HG02885 (cell line): ENCODE results near the gene MYO1B.

Source experiments
- ATAC-seq: cut with Tn5 transposase; IDR thresholded peaks from one replicate; pipeline ENCODE4 v1.9.1; 2021; ENCODE audit warnings: mild to moderate bottlenecking; ENCODE audit not compliant: unreplicated experiment, poor library complexity

The MYO1B gene

DNA sequence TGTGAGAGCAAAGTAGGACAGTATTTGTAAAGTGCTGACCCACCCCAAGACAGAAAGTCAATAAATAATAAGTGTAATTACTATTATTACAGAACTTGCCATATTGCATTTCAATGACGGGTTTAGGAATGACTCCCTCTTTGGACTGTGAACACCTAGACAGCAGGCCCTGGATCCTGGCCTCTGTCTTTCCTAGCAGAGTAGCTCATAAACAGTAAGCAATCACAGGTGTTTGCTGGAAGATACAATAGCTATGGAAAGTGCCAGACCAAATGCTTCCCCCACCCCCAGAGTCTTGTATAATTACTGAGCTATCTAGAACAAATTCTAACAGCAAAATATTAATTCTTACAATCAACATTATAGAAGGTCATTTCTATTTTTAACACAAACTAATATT lies 20.1 kb upstream of the MYO1B start:
- no peak for ATAC-seq

DNA sequence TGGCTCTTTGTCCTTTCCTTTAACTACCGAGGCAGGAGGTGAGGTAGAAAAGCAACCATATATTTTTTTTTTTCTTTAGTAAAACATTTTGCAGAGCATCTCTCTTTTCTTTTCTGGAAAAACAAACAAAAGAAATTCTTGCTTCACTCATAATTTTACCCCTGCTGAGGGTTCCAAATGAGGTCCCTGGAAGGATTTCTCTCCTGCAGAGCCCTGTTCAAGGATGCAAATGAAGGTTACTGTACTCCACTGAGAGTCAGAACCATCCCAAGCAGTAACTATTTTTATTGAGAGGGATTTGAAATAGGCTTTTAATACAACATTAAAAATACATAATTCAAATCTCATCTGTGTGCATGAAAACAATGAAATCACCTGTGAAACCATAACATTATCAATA lies 19.5 kb upstream of the MYO1B start:
- ATAC-seq, result no peak

DNA sequence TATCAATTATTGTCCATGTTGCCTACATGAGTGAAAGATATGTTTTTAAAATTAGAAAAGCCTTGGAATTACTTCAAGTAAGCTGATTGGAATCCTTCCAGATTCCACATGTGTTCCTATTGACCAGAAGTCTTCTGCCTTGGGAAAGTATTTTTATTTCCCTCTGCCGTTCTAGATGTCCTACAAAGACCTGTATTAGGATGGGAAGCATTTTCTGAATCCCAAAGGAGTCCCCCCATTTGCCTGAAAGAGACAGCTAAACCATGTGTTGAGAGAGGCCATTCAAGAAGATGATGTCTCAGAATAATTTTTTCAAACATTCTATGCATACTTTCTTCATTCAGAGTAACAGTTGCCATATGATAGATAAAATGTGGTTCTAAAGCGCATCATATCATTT lies 19.0 kb upstream of the MYO1B start:
- ATAC-seq, result no peak

DNA sequence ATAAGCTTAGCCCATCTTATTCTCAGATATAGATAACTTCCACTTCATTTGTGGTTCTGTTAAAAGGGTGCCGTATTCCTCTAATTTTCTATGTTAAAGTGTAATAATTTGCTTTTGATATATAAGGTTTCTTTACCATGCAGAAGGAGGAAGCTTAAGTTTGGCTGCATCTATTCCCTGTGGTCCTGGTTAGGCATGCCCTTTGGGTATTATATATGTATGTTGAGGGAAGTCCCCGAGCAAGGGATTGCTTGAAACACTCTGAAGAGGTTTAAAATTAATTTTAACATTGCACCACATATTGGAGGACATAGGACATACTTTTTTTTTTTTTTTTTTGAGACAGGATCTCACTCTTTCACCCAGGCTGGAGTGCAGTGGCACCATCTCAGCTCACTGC lies 16.9 kb upstream of the MYO1B start:
- ATAC-seq, result no peak

DNA sequence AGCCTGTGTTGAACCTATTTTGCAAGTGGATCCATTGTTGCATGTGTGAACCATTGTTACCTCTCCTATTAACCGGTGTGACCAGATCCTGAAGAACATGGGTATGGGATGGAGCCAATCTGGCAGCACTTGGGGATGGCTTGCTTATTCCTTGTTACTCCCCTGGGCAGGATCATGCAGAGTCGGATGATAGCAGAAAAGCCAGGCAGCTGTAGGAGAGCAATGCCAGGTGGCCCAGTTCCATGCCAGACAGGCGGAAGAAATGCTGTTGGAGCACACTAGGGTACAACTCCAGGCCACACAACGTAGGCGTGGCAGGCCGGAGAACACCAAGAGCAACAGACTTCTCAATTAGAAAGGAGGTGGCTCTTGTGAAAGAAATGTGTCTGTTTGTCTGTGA lies 16.3 kb upstream of the MYO1B start:
- no peak for ATAC-seq

DNA sequence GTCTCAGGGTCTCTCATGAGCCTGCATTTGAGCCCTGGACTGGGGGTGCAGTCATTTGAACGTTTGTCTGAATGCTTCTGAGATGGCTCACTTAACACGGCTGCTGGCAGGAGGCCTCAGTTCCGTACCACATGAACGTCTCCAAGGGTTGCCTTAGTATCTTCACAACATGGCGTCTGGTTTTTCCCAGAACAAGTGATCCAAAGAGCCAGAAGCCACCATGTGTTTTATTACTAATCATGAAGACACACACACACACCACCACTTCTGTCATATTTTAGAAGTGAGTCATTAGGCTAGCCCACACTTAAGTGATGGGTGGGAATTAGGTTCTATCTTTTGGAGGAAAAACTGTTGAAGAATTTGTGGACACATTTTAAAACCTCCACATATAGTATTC lies 15.0 kb upstream of the MYO1B start:
- ATAC-seq, result no peak

DNA sequence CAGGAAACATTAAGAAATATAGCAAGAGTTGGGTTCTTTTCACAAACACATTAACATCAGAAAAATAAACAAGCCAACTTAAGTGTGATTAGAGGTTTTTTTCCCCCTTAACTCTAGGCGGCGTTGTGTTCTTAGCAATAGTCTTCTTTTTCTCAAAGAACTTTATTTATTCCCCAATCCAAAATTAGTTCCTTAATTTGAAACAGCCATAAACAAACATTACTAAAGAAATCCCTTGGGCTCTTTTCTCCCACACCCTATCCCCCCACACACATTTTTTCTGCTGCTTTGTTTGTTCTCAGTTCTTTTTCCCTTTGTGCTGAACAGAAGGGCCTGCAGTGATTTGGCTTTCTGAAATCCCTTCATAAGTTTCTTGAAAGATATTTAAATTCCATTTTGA lies 13.2 kb upstream of the MYO1B start:
- no peak for ATAC-seq

DNA sequence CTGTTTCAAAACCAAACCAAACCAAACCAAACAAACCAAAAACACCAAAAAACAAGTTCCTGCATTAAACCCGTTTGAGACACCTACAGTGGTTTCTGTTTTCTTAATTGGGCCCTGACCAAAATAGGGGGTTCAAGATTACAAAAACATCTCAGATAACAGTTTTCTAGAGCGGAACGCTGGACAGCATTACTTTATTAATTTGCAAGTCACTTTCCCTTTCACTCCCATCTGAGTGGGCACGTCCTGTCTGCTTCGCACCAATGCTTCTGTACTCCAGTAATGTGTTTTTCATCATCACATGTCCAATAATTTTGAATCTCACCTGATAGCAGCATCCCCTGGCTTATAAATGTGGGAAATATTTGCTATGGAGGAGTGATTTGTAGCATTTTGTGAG lies 11.7 kb upstream of the MYO1B start:
- peak; percentile 62 for ATAC-seq

DNA sequence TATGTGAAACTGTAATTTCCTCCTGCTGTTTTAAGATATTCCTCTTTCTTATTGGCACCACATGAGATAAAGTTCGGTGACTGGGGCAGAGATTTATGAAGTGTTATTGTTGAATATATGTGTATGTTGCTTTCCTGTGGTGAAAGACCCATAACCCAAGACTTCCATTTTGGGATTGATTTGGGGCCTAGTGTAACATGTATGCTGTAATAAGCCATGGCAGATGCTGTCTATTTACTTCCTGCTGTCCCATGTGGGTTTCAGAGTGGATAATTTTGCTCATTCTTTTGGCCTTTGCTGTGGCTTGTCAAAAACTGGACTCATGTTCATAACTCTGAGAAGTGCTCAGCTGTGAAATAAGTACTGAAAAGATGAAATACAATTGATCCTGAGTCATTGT lies 10.8 kb upstream of the MYO1B start:
- no peak for ATAC-seq

DNA sequence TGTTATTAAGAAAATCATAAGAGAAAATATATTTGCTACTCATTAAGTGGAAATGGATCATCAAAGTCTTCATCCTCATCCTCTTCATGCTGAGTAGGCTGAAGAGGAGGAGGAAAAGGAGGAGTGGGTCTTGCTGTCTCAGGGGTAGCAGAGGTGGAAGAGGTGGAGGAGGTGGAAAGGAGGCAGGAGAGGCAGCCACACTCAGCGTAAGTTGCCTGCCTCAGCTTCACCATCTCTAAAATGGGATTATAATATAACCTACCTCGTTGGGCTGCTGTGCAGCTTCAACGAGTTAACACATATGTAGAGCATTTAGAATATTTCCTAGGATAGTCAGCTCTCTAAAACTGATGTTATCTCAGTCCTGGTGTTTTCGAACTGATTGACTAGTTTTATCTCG lies 4.3 kb upstream of the MYO1B start:
- no peak for ATAC-seq

DNA sequence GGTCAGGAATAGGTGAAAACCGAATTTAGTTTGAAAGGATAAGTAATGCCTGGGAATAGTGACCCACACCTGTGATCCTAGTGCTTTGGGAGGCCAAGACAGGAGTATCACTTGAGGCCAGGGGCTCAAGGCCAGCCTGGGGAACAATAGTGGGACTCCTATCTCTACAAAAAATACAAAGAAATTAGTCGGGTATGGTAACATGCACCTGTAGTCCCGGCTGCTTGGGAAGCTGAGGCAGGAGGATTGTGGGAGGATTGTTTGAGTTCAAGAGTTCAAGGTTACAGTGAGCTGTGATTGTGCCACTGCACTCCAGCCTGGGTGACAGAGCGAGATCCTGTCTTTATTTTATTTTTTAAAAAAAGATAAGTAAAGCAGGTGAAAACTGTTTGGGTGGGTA lies 3.8 kb upstream of the MYO1B start:
- ATAC-seq, result no peak

DNA sequence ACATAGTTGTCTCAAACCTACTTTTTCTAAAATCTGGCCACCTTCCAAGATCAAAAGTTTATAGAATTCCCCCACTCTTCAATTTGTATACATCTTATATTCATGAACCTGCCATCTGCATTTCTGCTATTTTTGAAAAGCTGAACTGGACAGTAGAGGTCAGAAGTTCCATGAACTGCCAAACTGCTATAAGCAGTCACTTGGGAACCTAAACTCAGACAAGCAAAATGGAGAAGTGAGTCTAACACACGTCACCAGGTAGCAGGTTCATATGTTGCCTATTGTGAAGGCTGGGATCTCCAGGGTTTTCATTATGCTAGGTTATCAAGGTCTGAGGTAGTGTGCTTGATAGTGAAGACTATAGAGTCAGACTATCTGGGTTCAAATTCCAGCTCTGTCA lies 2.0 kb upstream of the MYO1B start:
- peak; percentile 43 for ATAC-seq

DNA sequence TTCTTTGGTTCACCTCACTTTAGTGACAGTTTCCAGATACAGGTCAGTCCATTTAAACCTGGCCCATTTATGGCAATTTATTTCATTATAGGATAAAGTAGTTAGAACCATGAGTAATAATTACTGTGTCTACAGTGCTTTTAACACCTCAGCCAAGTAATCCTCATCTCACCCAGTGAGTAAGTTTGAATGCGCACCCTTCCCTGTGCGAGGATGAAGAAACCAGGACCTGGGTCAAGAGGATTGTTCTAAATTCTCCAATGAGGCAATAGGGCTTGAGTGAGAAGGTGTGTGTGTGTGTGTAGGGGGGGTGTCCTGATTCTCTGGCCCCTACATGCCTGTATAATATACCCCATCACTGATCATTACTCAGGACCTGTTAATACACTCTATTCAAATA lies 854 bp upstream of the MYO1B start:
- ATAC-seq, result no peak

DNA sequence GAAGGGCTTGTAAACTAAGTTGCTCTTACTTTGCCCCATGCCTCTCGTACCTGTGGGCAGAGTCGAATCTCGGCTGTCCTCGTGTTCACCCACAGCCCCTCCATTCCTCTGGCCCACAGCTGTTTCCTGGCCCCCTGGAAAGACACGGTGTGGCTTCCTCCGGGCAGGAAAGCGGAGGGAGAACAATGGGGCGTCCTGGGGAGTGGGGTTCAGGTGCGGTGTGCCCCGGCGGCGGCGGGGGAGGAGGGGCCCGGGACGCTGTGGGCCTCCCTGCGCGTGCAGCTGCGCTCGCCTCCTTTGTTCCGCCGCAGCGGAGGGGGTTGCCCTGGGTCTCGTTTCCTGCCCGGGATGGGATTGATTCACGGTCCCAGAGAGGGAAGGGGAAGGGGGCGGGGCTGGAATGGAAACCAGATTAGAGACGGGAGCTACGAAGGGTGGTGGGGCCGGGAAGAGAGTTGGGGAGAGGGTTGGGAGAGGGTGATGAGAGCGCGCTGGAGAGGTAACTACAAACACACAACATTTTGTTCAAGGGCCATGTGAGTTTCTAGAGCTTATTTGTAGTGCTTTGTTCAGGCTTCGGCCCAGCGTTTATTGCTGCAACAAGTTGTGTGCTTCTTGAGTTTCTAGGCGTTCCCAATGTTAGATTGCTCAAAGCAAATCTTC lies 796 bp downstream of the MYO1B start:
- peak; percentile 15 for ATAC-seq

DNA sequence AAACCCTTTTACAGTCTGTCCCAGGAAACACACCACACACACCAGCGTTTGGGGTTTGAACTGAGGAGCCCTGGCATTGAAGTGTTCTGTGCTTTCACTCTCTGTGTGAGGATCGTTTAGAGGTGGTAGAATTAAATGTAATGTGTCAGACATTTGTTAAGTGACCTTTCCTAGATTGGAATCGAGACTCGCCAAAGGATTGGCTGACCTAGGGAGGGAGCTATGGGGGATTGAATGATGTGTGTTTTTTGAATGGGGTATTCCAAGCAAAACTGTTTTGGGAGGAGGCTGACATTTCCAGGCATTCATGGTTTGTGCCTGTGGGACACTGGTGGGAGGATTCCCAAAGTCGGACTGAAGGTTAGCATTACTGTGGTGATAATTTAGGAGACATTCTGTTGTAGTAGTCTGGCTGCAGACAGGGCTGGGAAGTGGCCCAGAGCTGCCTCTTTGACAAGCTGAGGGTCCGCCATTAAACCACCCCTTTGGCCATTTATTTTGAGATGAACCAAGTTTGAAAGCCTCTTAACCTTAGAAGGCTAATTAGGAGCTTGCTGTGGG lies 1.7 kb downstream of the MYO1B start:
- ATAC-seq, result no peak

DNA sequence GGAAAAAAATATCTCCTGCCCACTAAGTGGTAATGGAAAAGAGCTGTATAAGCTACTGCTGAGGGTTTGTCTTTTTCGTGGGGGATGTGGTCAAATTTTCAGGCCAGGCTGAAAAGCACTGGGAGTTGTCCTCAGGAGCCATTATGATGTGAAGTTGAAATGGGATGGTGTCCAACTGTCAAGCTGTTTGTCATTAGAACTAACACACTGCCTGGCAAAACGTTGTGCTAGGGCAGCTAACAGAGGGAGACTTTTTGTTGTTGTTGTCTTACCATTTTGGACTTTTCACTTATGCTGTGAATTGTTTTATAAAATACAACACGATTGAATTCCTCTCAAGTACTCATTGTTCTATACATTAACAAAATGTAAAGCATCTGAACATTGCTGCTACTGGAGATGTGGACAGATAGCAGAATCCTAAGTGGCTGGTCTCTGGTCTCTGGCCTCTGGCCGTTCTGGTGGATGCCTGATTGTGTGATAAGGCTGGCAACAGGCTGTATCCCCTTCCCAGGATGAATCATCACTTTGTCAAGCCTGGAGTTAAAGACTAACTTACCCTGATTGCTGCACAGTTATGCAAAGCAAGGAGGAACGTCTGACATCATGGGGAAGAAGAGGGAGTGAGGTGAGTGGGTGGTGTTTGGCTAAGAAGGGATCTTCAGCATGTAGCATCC lies 2.3 kb downstream of the MYO1B start:
- no peak for ATAC-seq

DNA sequence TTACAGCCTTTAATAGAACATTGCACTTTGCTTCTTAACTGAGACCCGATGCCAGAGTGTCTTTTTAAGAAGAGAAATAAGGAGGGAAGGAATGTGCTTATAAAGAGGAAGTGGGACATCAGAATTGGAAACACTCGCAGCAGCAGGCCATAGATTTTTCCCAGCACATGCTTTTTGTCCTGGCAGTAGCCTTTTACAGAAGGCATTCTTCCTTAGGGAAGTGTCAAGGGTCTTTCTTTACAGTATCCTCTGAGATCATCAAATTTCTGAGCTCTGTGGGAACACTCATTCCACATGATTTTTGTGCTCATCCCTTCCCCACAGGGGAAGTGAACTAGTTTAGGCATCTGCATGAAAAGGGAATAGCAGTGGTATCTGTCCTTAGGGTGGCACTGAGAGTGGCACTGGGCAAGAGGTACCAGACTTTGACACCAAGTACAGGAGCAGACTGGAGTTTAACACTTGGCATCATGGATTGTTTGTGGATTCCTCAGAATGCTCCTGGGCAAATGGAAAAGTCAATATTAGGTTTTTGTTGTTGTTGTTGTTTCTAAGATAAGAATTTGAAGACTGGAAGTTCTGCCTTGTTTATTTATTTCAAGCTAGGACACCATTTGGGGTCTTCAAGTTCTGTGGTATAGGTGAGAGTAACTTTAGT lies 4.1 kb downstream of the MYO1B start:
- no peak for ATAC-seq

DNA sequence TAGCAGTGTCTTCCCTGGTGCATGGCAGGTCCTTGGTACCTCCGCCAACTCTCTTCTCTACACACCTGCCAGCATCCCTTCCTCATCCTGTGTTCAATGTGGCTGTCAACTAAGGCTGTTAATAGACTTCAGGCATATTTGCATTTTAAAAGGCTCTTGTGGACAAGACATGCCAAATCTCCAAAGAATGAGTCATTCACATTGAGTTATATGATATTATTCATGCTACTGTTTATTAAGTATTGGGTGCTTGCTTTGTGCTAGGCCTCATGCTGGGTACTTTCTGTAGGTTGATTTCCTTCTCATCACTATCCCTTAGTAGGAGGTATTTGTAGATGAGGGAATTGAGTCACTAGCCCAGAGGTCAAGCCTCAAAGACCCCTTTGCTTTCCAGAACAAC lies 5.2 kb downstream of the MYO1B start:
- ATAC-seq, result no peak

DNA sequence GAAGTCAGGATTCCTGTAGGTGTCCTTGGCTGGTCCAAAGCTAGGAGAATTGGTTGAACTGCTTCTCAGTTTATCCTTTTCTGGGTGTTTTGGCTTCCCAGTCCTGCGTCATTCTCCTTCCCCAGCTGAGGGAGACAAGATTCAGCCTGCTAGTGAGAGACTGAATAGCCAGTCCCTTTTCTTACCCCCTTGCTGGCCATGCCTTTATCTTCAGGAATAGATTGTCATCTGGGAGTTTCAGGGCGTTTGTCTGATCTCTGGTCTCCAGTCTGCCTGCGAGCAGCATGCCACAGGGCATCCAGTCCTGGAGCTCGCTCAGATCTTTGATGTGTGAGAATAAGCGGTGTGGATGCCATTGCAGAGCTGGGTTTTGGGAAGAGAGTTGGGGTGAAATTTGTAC lies 5.8 kb downstream of the MYO1B start:
- no peak for ATAC-seq

DNA sequence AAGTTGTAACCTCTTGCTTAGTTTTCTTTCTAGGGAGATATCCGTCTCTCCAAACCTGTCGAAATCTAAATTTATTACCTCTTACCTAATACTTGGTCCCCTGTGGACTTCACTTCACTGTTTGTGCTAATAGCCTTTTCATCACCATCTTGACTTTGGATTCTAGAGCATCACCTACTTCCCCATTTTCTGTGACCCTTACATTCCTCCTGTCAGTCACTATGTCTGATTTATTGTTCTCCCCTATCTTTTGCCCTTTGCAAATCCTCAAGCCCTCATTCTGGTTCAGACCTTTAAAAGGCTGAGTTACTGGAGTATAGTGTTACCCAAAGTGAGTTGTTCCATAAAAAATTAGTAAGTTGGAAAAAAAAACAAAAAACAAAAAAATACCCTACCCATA lies 7.5 kb downstream of the MYO1B start:
- ATAC-seq, result no peak

DNA sequence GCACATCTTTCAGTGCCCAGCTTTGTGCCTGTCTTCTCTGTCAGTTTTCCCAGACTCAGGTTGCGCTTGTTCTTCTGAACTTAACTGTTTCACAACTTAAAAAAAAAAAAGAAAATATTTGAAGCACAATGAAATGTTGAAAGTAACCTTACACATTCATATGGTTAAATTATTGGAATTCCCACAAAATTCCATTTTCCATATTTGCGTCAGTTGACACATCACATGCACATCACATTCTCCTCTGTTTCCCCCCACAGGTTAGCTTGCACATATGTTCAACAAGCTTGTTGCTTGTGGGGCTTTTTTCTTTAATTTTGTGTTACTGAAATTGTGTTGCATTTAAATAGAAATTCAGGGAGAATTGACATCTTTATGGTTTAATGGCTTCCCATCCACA lies 8.3 kb downstream of the MYO1B start:
- ATAC-seq, result no peak

DNA sequence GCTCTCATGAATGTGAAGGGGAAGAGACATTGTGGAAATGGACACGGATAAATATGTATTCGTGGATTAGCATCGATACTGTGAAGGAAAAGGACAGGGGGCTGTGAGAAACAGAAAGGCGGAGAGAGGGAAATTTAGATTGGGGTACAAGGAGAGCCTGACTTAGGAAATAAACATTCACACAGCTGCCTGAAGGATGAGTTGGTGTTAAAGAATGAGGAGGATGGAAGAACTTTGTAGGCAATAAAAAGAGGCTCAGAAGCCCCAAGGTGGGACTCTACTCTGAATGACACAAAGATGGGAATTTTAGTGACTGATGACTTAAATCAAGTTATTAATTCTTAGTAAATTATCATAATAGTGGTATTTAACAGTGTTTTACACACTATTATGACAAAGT lies 10.1 kb downstream of the MYO1B start:
- no peak for ATAC-seq
